ENCODE data around the gene NAA50.

NAA50 gene

GRCh38 chr3:113685956-113686721 is 59.9 kb downstream of the NAA50 start:
- no peak overlapping the region for H3K27ac ChIP-seq
- TF ChIP-seq, protein P1, sequence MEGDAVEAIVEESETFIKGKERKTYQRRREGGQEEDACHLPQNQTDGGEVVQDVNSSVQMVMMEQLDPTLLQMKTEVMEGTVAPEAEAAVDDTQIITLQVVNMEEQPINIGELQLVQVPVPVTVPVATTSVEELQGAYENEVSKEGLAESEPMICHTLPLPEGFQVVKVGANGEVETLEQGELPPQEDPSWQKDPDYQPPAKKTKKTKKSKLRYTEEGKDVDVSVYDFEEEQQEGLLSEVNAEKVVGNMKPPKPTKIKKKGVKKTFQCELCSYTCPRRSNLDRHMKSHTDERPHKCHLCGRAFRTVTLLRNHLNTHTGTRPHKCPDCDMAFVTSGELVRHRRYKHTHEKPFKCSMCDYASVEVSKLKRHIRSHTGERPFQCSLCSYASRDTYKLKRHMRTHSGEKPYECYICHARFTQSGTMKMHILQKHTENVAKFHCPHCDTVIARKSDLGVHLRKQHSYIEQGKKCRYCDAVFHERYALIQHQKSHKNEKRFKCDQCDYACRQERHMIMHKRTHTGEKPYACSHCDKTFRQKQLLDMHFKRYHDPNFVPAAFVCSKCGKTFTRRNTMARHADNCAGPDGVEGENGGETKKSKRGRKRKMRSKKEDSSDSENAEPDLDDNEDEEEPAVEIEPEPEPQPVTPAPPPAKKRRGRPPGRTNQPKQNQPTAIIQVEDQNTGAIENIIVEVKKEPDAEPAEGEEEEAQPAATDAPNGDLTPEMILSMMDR (conservative IDR thresholded peaks at IDR 0.05) = no peak
- TF ChIP-seq ZFX (IDR thresholded peaks at IDR 0.05) = no peak

DNA sequence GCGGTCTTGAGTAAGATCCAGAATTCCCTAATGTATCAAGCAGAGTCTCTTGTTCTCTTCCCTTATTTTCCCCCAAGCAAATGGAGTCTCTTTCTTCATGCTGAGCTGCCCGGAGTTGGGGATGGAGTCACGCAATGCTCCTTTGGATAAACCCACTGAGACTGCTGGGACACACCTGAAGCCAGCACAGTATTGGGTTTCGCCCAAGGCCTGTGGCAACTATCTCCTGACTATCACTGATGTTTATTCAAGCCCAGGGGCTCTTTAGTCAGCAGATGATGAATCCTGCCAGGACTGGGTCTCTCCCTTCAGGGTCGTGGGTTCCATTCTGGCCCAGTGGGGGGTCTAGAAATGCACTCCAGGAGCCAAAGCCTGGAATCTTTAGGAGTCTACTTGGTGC is 60.9 kb downstream of the NAA50 start:
- TF ChIP-seq ZFX (IDR thresholded peaks at IDR 0.05) = no peak
- TF ChIP-seq, protein P1 (conservative IDR thresholded peaks at IDR 0.05) = no peak
- H3K27ac ChIP-seq = no peak overlapping the region

DNA sequence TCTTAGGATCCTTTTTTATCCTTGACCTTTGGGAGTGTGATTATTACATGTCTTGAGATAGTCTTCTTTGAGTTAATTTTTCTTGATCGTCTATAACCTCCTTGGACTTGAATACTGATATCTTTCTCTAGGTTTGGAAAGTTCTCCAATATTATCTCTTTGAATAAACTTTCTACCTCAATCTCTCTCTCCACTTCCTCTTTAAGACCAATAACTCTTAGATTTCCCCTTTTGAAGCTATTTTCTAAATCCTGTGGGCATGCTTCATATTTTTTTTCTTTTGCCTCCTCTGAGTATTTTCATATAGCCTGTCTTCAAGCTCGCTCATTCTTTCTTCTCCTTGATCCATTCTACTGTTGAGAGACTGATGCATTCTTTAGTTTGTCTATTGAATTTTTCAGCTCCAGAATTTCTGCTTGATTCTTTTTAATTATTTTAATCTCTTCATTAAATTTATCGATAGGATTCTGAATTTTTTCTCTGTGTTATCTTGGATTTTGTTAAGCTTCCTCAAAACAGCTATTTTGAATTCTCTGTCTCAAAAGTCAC is 61.7 kb downstream of the NAA50 start:
- no peak for TF ChIP-seq ZFX (IDR thresholded peaks at IDR 0.05)
- TF ChIP-seq, protein P1 (conservative IDR thresholded peaks at IDR 0.05) = no peak
- H3K27ac ChIP-seq = no peak overlapping the region

GRCh38 chr3:113678773-113679172 is 67.3 kb downstream of the NAA50 start:
- H3K27ac ChIP-seq = no peak overlapping the region
- TF ChIP-seq, protein P1 (conservative IDR thresholded peaks at IDR 0.05) = no peak
- no peak for TF ChIP-seq ZFX (IDR thresholded peaks at IDR 0.05)

- no peak for TF ChIP-seq ZFX (IDR thresholded peaks at IDR 0.05)
- TF ChIP-seq, protein P1 (conservative IDR thresholded peaks at IDR 0.05) = no peak
- no peak overlapping the region for H3K27ac ChIP-seq
Observed at GRCh38 chr3:113677737-113678136, 68.3 kb downstream of the NAA50 start.

GRCh38 chr3:113676261-113676660 is 69.8 kb downstream of the NAA50 start:
- no peak overlapping the region for H3K27ac ChIP-seq
- TF ChIP-seq, protein P1 (conservative IDR thresholded peaks at IDR 0.05) = no peak
- TF ChIP-seq ZFX (IDR thresholded peaks at IDR 0.05) = no peak

- no peak for TF ChIP-seq ZFX (IDR thresholded peaks at IDR 0.05)
- TF ChIP-seq, protein P1 (conservative IDR thresholded peaks at IDR 0.05) = no peak
- H3K27ac ChIP-seq = no peak overlapping the region
Observed at GRCh38 chr3:113673593-113673992, 72.5 kb downstream of the NAA50 start.

Data from C4-2B (cell line).